GM19328 (cell line): ENCODE measurements around the gene PSPH.
A peak's percentile ranks its signal among the peaks of the same experiment; 100 is the strongest.

Experiments used
- ATAC-seq: cut with Tn5 transposase; IDR thresholded peaks from one replicate; pipeline ENCODE4 v1.9.1; 2021; ENCODE audit warnings: mild to moderate bottlenecking, moderate library complexity; ENCODE audit not compliant: unreplicated experiment

The PSPH gene

GRCh38 chr7:56007167-56007652 lies 44.0 kb downstream of the PSPH start:
- ATAC-seq: no peak

- no peak for ATAC-seq
These were observed 47.5 kb downstream of the PSPH start for GRCh38 chr7:56003749-56004148.

GRCh38 chr7:55996856-55997500 lies 54.3 kb downstream of the PSPH start:
- no peak for ATAC-seq

GRCh38 chr7:55992346-55992745 lies 58.9 kb downstream of the PSPH start:
- ATAC-seq: no peak

- ATAC-seq: no peak
These were observed 67.7 kb downstream of the PSPH start for GRCh38 chr7:55983537-55983936.

GRCh38 chr7:55980266-55980665 lies 71.0 kb downstream of the PSPH start:
- ATAC-seq: no peak

GRCh38 chr7:55977831-55978230 lies 73.4 kb downstream of the PSPH start:
- ATAC-seq: no peak

GRCh38 chr7:55975988-55976633 lies 75.1 kb downstream of the PSPH start:
- ATAC-seq: no peak

GRCh38 chr7:55973747-55974250 lies 77.4 kb downstream of the PSPH start:
- no peak for ATAC-seq

GRCh38 chr7:55970978-55971377 lies 80.3 kb downstream of the PSPH start:
- no peak for ATAC-seq

GRCh38 chr7:55970561-55970960 lies 80.7 kb downstream of the PSPH start:
- ATAC-seq: no peak

- ATAC-seq: no peak
These were observed 81.9 kb downstream of the PSPH start for GRCh38 chr7:55969391-55969790.

- no peak for ATAC-seq
These were observed 84.4 kb downstream of the PSPH start for GRCh38 chr7:55966851-55967250.

- no peak for ATAC-seq
These were observed 85.3 kb downstream of the PSPH start for GRCh38 chr7:55965805-55966421.

GRCh38 chr7:55965100-55965470 lies 86.2 kb downstream of the PSPH start:
- ATAC-seq: no peak

- peak; percentile 82 for ATAC-seq
These were observed 86.8 kb downstream of the PSPH start, which contains the start of gene NIPSNAP2 for GRCh38 chr7:55964261-55965099. Gene NIPSNAP2 (plus strand): TSS chr7:55964585. CDS start chr7:55964610, 25 bp downstream.

- no peak for ATAC-seq
These were observed 87.6 kb downstream of the PSPH start for GRCh38 chr7:55963584-55964168.

GRCh38 chr7:55962014-55962413 lies 89.2 kb downstream of the PSPH start:
- ATAC-seq: no peak
